Measurements from ENCODE around the gene USP13. TPM values are rescaled to one million over a fixed set of nuclear protein-coding genes. Genes with fewer than 3 reads are reported as not detected.

Gene USP13
- total RNA-seq, 1 donor from 2014 or later: 13.9 TPM

- Histone ChIP-seq H3K4me3 (no peak overlapping the region), H3K36me3 (no peaks in the 10 kb centered on the region), H3K9me3 (no peaks in the 10 kb centered on the region), H3K27me3 (ENCODE audit: low read depth) (no peaks in the 10 kb centered on the region), H3K27ac (no peak overlapping the region), H3K4me1 (peaks cover 34% of the 10 kb centered on the region)
- DNase-seq: no peak
- no peak for ATAC-seq
- intact Hi-C loops (cut with DNase I): no loop called here
- TF ChIP-seq CTCF (IDR thresholded peaks at IDR 0.05): no peak
Observed at GRCh38 chr3:179670311-179670710, 17.5 kb downstream of the USP13 start.

- Histone ChIP-seq H3K36me3 (no peaks in the 10 kb centered on the region), H3K4me3 (no peak overlapping the region), H3K4me1 (peaks cover 27% of the 10 kb centered on the region), H3K27ac (peak overlapping the region; percentile 22), H3K9me3 (no peaks in the 10 kb centered on the region), H3K27me3 (ENCODE audit: low read depth) (no peaks in the 10 kb centered on the region)
- TF ChIP-seq CTCF (IDR thresholded peaks at IDR 0.05): no peak
- ATAC-seq: no peak
- intact Hi-C loops (cut with DNase I): no loop called here
- no peak for DNase-seq
Observed at GRCh38 chr3:179671309-179671708, 18.5 kb downstream of the USP13 start.

DNA sequence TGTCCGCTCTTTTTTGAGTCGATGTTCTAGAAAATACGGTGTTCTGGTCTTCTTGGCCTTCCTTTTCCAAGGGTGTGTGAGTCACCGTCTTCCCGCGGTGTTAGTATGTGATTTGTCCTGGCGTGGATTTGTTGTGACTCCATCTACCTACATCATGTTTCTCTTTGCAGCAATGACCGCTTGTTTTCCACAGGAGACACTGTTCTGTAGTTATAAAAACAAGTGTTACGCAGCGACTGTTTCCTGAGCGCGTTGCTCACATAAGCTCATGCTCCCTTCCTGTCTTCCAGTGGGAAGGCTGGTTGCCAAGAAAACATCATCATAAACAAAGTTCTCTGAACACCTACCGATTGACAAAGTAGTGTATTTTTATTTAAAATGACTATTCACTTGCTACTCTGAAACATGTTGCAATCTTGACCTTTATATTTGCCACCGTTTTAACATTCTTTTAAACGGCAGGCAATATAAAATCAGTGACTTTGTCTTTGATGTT is 19.0 kb downstream of the USP13 start:
- Histone ChIP-seq H3K4me3 (peak overlapping the region; percentile 9), H3K9me3 (no peaks in the 10 kb centered on the region), H3K27me3 (ENCODE audit: low read depth) (no peaks in the 10 kb centered on the region), H3K36me3 (no peaks in the 10 kb centered on the region), H3K4me1 (peaks cover 23% of the 10 kb centered on the region), H3K27ac (peak overlapping the region; percentile 22)
- ATAC-seq (peak in 1 of 2 donors; percentile 3), DNase-seq (no peak)
- TF ChIP-seq CTCF (IDR thresholded peaks at IDR 0.05): no peak
- intact Hi-C loops (cut with DNase I): no loop called here

DNA sequence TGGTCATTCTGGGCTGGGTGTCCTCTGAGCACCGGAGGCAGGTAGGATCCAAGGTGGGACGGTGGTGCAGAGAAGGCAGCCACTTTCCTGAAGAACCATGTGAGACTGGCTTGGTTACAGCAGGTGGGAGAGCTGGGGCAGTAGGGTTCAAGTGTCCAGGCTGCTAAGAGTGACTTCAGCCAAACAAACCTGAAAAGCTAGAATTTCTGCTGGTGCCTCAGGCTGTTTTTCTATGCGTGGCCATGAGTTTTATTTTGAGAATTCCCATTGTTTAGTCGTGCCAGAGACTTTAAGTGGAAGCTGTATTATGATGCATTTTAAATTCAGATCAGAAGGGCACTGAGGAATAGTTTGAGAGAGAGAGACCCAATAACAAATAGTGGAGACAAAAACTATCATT is 20.1 kb downstream of the USP13 start:
- no peaks in the 10 kb centered on the region for H3K9me3 ChIP-seq
- H3K36me3 ChIP-seq: no peaks in the 10 kb centered on the region
- ATAC-seq (peak; percentile 44 to 48), DNase-seq (no peak)
- H3K27ac ChIP-seq: peak overlapping the region; percentile 69
- peaks cover 18% of the 10 kb centered on the region for H3K4me1 ChIP-seq
- H3K4me3 ChIP-seq: no peak overlapping the region
- intact Hi-C loops (cut with DNase I): no loop called here
- no peak for TF ChIP-seq CTCF (IDR thresholded peaks at IDR 0.05)
- H3K27me3 ChIP-seq (ENCODE audit: low read depth): no peaks in the 10 kb centered on the region

DNA sequence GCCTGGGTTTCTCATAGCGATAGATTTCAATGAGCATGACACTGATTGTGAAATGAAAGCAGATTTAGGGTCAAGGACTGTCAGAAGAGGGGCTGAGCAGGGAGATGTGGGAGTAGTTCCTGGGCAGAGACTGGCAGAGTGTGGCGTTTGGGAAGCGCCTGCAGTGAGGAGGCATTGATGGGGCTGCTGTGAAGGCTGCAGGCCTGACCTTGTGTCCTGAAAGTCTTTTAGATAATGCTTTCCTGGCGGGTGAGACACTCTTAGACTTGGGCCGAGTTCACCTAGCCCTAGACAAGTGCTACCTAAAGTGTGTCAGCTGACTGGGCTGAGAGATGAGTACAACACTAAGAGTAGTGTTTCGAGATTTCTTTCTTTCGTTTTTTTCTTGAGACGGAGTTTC is 20.7 kb downstream of the USP13 start:
- no peaks in the 10 kb centered on the region for H3K27me3 ChIP-seq (ENCODE audit: low read depth)
- H3K4me3 ChIP-seq: peak overlapping the region; percentile 19
- DNase-seq: no peak
- no peaks in the 10 kb centered on the region for H3K36me3 ChIP-seq
- ATAC-seq: peak; percentile 86 to 89
- intact Hi-C loops (cut with DNase I): no loop called here
- peaks cover 18% of the 10 kb centered on the region for H3K4me1 ChIP-seq
- H3K27ac ChIP-seq: peak overlapping the region; percentile 69
- no peaks in the 10 kb centered on the region for H3K9me3 ChIP-seq
- TF ChIP-seq CTCF (IDR thresholded peaks at IDR 0.05): no peak

GRCh38 chr3:179676081-179676480 is 23.2 kb downstream of the USP13 start:
- Histone ChIP-seq H3K27ac (no peak overlapping the region), H3K27me3 (ENCODE audit: low read depth) (no peaks in the 10 kb centered on the region), H3K4me1 (peaks cover 18% of the 10 kb centered on the region), H3K4me3 (no peak overlapping the region), H3K36me3 (no peaks in the 10 kb centered on the region), H3K9me3 (no peaks in the 10 kb centered on the region)
- no peak for DNase-seq
- no peak for ATAC-seq
- TF ChIP-seq CTCF (IDR thresholded peaks at IDR 0.05): no peak
- intact Hi-C loops (cut with DNase I): no loop called here
